DOHH2 (cell line): Measurements from ENCODE around the gene CFAP97.

ENCODE experiments used
- H3F3A ChIP-seq: fragments of 200-600 bp; sonication (generic), shearing (Covaris generic); 2 replicates; pipeline ENCODE4 v1.6.0; 2016; ENCODE audit warnings: antibody characterized with exemption, mild to moderate bottlenecking; ENCODE audit not compliant: control insufficient read depth, insufficient read depth
- H3K27ac ChIP-seq: fragments of 200-600 bp; sonication (generic); 2 replicates; pipeline ENCODE4 v1.5.1; 2014; ENCODE audit warnings: low read depth, mild to moderate bottlenecking, low read length, moderate library complexity
- H3K27me3 ChIP-seq: fragments of 200-600 bp; sonication (generic); 2 replicates; pipeline ENCODE4 v1.6.1; 2014; ENCODE audit warnings: mild to moderate bottlenecking, low read length, mixed read lengths; ENCODE audit not compliant: control insufficient read depth
- H3K36me3 ChIP-seq: fragments of 200-600 bp; sonication (generic); 2 replicates; pipeline ENCODE4 v1.6.1; 2014; ENCODE audit warnings: mild to moderate bottlenecking, low read length, moderate library complexity, mixed read lengths; ENCODE audit not compliant: control insufficient read depth
- H3K4me1 ChIP-seq: fragments of 200-600 bp; sonication (generic); 2 replicates; pipeline ENCODE4 v1.6.1; 2014; ENCODE audit warnings: mild to moderate bottlenecking, low read length, mixed read lengths; ENCODE audit not compliant: control insufficient read depth
- H3K4me2 ChIP-seq: fragments of 200-600 bp; sonication (generic); 2 replicates; pipeline ENCODE4 v1.6.0; 2014; ENCODE audit warnings: mild to moderate bottlenecking, low read length, moderate library complexity
- H3K4me3 ChIP-seq: fragments of 200-600 bp; sonication (generic); 2 replicates; pipeline ENCODE4 v1.5.1; 2014; ENCODE audit warnings: mild to moderate bottlenecking, low read length, mixed read lengths
- H3K79me2 ChIP-seq: fragments of 200-600 bp; sonication (generic); 2 replicates; pipeline ENCODE4 v1.6.1; 2014; ENCODE audit warnings: mild to moderate bottlenecking, low read length, mixed read lengths; ENCODE audit not compliant: control insufficient read depth
- H3K9me2 ChIP-seq: fragments of 200-600 bp; sonication (generic); replicated peaks from 2 replicates; pipeline ENCODE4 v1.6.1; 2014; ENCODE audit warnings: mild to moderate bottlenecking, low read length, mixed read lengths; ENCODE audit not compliant: control insufficient read depth
- H3K9me3 ChIP-seq: fragments of 200-600 bp; sonication (generic); 2 replicates; pipeline ENCODE4 v1.6.1; 2014; ENCODE audit warnings: antibody characterized with exemption, low read length, mixed read lengths; ENCODE audit not compliant: control insufficient read depth, insufficient read depth
- H4K20me1 ChIP-seq: fragments of 200-600 bp; sonication (generic); 2 replicates; pipeline ENCODE4 v1.6.0; 2014; ENCODE audit warnings: low read depth, mild to moderate bottlenecking, antibody characterized with exemption, low read length, moderate library complexity; ENCODE audit not compliant: control insufficient read depth, insufficient read depth
- EZH2phosphoT487 ChIP-seq: fragments of 200-600 bp; sonication (generic); IDR thresholded peaks from 2 replicates; pipeline ENCODE4 v1.6.1; 2017; ENCODE audit warnings: borderline replicate concordance, mild to moderate bottlenecking, antibody characterized with exemption, low read length, moderate library complexity, mixed read lengths
- TF ChIP-seq, protein P1 (sequence below): fragments of 200-600 bp; sonication (generic); IDR thresholded peaks from one replicate; pipeline ENCODE4 v1.5.1; 2014; ENCODE audit warnings: antibody characterized with exemption, mild to moderate bottlenecking, low read depth, low read length; ENCODE audit not compliant: poor library complexity, severe bottlenecking

Gene CFAP97

DNA sequence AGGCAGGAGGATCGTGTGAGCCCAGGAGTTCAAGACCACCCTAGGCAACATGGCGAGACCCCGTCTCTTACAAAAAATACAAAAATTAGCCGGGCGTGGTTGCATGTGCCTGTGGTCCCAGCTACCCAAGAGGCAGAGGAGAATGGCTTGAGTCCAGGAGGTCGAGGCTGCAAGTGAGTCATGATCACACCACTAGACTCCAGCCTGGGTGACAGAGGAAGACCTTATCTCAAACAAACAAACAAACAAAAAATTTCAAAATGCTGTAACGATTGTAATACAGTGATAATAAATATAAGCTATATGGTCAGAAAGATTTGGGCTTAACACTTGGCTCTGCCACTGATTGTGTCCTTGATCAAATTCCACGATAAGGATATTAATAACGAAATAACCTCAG is 36.6 kb downstream of the CFAP97 start:
- Histone ChIP-seq H3K9me2 (no peaks in the 10 kb centered on the region), H3K4me3 (no peak overlapping the region), H3F3A (peaks cover 3% of the 10 kb centered on the region; the same call in 1 of the 2 replicates), H3K27ac (no peak overlapping the region), H4K20me1 (no peaks in the 10 kb centered on the region), H3K27me3 (no peaks in the 10 kb centered on the region), H3K4me2 (no peak overlapping the region), H3K9me3 (no peaks in the 10 kb centered on the region), H3K4me1 (peaks cover 12% of the 10 kb centered on the region), H3K36me3 (peaks cover 47% of the 10 kb centered on the region), H3K79me2 (peaks cover 5% of the 10 kb centered on the region; the same call in 1 of the 2 replicates)
- no peak for TF ChIP-seq EZH2phosphoT487
- TF ChIP-seq, protein P1, sequence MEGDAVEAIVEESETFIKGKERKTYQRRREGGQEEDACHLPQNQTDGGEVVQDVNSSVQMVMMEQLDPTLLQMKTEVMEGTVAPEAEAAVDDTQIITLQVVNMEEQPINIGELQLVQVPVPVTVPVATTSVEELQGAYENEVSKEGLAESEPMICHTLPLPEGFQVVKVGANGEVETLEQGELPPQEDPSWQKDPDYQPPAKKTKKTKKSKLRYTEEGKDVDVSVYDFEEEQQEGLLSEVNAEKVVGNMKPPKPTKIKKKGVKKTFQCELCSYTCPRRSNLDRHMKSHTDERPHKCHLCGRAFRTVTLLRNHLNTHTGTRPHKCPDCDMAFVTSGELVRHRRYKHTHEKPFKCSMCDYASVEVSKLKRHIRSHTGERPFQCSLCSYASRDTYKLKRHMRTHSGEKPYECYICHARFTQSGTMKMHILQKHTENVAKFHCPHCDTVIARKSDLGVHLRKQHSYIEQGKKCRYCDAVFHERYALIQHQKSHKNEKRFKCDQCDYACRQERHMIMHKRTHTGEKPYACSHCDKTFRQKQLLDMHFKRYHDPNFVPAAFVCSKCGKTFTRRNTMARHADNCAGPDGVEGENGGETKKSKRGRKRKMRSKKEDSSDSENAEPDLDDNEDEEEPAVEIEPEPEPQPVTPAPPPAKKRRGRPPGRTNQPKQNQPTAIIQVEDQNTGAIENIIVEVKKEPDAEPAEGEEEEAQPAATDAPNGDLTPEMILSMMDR = no peak

DNA sequence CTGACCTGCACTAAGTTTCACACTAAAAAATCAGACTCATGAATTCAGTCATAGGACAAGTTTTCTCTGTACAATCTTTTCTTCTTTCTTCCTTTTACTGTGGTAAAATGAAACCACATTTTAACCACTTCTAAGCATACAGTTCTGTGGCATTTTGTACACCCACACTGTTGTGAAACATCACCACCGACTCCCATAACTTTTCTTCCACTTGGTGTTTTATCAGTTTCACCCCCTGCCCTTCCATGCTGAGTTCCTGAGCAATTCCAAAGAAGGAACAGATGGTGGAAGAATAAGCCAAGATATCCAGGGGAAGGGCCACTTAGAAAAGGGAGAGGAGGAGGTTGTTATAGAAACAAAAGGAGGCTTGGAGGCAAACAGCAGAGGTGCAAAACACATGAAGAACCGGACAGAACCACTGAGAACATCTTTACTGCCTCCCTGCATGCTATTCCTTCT is 38.2 kb downstream of the CFAP97 start:
- Histone ChIP-seq H3K4me1 (no peaks in the 10 kb centered on the region), H3K4me3 (no peak overlapping the region), H3F3A (no peaks in the 10 kb centered on the region), H3K27me3 (no peaks in the 10 kb centered on the region), H3K79me2 (peaks cover 2% of the 10 kb centered on the region; the same call in 1 of the 2 replicates), H3K36me3 (peaks cover 56% of the 10 kb centered on the region), H3K9me3 (no peaks in the 10 kb centered on the region), H3K9me2 (no peaks in the 10 kb centered on the region), H4K20me1 (no peaks in the 10 kb centered on the region), H3K4me2 (no peak overlapping the region), H3K27ac (no peak overlapping the region)
- TF ChIP-seq EZH2phosphoT487 = no peak
- TF ChIP-seq, protein P1 = no peak

DNA sequence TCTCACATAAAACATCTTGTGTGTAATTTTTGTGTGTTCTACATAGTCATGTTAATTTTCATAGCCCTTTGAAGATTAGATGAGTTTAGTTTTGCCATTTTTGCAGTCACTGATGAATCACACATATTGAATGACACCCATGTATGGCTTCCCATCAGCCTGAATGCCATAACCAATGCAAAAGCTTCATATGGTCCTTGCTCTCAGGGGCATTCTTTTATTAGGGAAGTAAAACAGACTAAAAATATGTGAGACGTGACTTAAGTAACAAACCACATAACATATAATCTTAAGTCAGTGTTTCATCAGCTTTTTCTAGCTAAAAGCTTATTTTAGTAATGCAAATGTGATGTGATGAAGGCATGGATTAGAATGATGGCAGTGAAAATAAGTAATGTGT is 52.5 kb downstream of the CFAP97 start:
- Histone ChIP-seq H3K4me2 (peak overlapping the region; percentile 21), H3K9me2 (no peaks in the 10 kb centered on the region), H3K27ac (0 out of 2 replicates have a peak overlapping the region, but pooled peaks have one; percentile 5), H4K20me1 (no peaks in the 10 kb centered on the region), H3K36me3 (peaks cover 29% of the 10 kb centered on the region), H3K27me3 (no peaks in the 10 kb centered on the region), H3F3A (peaks cover 6% of the 10 kb centered on the region; the same call in 1 of the 2 replicates), H3K9me3 (no peaks in the 10 kb centered on the region), H3K79me2 (no peaks in the 10 kb centered on the region), H3K4me3 (no peak overlapping the region), H3K4me1 (peaks cover 18% of the 10 kb centered on the region)
- no peak for TF ChIP-seq EZH2phosphoT487
- TF ChIP-seq, protein P1 = no peak
